Measurements from ENCODE around the gene DEGS2.

The DEGS2 gene

DNA sequence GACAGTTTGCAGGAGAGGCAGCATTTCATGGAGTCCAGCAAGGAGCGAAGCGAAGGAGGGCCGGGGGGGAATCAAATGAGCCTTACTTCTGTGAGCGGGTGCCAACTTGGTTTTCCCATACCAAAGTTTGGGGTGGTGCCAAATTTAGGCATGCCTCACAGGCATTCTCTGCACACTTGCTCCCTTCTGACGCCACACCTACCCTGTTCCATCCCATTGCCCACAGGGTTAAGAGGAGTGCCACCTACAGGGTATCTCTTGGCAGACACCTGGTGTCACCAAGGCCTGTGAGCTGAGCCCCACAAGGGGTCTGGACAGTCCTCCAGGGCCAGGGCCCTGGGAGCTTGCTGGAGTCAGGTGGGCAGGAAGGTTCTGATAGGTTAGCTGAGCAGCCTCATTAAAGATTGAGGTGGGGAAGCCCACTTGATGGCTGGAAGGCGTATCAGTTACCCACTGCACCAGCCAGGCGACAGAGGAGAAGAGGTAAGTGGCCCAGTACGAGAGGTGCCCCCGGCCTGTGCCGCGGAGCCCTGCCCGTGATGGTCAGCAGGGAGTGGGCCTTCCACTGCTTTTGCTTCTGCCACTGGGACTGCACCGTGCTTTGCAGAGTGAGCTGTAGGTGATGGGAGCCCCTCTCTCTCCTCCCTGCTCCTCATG is 45.2 kb downstream of the DEGS2 start:
- no peak for DNase-seq (ENCODE audit: low spot score)

DNA sequence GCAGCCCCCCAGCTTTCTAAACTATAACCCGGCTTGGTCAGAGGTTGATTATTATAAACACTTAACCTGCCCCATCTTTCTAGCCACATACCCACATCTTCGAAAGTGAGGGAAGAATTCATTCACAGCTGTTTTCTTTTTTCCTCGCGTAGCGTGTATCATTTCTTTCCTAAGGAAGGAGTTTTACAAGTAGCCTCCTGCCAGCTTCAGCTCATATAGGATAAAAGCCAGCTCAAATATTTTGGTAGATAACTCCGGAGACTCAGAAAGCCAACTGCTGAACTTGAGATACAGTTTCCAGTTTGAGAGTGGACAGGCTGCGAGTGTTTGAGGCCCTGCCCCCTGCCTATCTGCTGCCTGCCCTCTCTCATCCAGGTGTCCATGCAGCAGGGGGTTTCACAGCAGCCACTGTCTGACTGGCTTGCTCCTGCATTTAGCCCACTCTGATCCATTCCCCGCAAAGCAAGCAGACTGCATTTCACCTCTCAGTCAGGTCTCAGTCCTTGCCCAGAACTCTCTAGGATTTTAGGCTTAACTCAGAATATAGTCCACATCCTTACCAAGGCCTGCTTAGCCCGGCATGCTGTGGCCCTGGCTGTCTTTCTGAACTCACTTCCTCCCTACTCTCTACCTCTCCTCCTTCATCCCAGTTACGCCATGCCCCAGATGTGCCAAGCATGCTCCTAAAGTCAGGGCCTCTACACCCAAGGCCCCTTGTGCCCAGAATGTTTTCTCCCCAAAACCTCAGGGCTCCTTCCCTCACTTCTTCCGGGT is 47.3 kb downstream of the DEGS2 start:
- DNase-seq (ENCODE audit: low spot score), result no peak

DNA sequence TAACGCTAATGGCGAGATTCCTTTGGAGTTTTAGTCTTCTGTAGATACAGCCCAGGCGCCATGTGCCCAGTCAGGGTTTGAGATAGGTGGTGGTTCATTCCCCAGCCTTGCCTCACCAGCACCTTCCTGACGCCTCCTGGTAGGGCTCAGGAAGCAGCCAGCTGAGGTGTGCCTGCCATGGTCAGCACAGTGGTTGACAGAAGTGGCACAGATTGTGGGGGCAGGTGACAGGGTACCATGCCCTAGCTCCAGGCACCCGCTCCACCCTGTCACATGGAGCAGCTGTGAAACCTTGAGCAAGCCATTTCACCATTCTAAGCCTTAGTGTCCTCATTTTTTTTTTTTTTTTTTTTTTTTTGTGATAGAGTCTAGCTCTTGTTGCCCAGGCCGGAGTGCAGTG is 48.6 kb downstream of the DEGS2 start:
- DNase-seq (ENCODE audit: low spot score), result no peak

DNA sequence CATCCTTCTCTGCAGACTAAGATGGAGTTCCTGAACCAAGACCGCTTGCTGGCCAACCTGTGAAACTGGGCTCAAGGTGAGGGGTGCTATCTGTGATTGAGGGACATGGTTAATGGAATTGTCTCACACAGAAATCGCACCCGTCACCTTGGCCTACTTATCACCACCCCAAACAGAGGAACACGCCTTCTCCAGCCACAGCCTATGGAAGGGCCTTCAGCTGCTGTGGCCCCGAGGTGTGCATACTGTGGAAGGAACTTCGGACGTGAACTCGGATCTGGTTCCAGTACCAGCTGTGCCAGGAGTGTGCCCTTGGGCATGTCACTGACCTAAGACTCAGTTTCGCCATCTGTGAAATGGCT is 49.9 kb downstream of the DEGS2 start:
- DNase-seq (ENCODE audit: low spot score), result no peak

DNA sequence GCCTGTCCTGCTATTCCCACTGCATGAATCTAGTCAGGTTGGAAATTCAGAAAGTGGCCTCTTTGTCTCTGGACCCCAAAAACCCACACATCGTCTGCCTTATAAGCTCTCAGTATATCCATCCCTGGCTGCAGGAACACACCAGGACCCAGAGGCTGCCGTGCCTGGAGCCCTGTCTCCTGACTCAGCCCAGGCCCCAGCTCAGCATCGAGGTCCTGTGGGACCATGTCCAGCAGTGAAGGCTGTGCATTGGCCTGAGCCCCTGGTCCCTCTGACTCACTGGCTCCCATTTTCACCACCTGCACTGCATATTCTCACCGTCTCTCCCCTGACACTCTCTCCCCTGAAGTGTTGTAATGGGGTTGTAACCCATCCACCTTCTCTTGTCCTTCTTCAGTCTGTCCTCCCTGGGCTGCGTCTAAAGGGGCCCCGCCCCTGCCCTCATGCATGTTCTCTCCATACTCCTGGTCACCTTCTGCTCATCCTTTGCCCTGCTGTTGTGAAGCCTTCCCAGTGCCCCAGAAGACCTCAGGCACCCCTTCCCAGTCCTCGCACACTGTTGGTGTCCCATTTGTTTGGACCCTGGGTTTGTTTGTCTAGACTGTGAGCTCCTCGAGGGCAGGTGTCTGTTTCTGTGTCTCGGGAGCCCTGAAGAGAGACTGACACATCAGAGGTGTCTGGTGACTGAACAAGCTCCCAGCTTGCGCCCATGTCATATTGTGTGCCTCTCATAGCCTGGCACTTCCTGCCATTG is 50.4 kb downstream of the DEGS2 start:
- no peak for DNase-seq (ENCODE audit: low spot score)

DNA sequence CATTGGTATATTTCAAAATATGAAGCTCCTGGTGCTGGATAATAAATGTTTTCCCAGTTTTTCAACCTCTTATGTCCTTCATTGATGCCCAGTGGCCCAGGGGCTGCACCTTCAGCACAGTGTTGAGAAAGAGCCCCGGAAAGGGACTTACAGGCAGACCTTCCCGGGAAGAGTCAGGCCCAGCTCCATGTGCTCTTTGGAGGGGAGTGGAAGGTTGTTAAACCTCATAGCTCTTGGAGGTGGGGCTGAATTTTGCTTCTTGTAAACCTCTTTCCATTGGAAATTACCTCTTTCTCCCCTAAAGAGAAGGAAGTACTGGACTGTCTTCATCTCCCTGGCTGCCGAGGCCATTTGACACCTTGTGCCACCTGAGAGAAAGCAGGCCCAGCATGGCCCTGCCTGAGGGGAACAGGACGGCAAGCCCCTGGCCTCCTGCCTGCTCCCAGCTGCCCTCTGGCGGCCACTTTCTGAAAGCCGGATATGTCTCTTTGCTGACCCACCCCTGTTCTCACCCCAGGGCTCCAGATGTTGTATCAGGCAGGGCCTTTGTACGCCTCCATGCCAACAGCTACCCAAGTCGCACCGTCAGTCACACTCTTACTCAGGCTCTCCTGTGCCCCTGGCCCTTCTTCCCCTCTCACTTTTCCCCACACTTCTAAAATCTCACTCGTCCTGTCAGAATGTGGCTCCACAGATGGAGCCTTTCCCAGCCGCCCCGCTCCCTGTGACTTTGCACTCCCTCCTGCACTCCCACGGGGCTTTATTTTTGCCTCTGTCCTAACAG is 51.2 kb downstream of the DEGS2 start:
- DNase-seq (ENCODE audit: low spot score), result peak; percentile 93

DNA sequence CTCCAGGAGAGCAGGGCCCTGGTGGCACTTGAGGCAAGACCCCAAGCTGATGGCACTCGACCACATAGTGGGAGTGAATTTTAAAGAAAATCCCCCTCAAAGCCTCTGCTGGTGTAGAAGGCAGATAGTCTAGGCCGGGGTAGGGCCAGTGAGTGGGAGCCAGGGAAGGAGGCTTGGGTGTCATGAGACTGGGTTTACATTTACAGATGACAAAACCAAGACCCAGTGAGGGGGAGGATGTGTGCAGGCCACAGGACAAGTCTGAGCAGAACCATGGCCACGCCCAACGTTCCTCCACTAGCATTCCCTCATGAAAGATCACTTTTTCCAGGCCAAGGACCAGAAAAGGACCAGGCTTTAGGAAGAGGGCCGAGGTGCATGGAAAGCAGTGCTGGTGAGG is 52.2 kb downstream of the DEGS2 start:
- DNase-seq (ENCODE audit: low spot score), result no peak

DNA sequence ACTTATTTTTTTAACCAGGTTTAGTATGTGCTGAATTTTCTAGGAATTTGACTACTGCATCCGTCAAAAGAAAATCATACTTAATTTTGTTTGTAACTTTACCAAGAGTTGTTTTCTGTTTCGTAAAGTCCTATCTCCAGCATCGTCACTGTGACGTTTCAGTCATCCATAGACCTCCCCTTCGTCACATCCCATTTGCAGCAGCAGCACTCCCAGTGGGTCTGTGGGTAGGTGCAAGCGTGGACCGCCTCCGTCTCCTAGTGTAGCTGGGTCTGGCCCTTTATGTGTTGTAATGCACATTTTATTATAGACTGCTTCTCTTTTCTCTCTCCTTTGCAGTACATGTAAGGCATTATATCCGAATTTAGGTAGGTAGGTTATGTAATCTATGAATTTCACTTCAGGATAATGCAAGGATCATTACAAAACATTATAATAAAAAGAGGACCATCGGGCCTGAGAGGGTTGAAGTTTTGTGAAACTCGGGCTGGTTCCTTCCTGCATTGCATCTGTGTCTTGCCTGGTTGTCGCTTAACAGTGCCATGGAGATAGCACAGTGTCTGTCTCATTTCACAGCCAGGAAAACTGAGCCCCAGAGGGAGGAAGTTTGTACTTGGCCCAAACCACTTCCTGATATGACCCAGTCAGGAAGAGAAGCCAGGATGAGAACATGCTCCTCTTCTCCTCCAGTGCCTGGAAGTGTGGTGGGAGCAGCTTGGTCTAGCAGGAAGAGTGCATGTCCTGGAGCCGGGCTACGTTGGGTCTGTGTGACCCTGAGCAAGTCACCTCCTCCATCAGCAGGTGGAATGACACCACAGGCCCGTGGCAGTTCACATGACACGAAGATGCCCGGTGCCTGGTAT is 53.0 kb downstream of the DEGS2 start:
- DNase-seq (ENCODE audit: low spot score), result no peak

DNA sequence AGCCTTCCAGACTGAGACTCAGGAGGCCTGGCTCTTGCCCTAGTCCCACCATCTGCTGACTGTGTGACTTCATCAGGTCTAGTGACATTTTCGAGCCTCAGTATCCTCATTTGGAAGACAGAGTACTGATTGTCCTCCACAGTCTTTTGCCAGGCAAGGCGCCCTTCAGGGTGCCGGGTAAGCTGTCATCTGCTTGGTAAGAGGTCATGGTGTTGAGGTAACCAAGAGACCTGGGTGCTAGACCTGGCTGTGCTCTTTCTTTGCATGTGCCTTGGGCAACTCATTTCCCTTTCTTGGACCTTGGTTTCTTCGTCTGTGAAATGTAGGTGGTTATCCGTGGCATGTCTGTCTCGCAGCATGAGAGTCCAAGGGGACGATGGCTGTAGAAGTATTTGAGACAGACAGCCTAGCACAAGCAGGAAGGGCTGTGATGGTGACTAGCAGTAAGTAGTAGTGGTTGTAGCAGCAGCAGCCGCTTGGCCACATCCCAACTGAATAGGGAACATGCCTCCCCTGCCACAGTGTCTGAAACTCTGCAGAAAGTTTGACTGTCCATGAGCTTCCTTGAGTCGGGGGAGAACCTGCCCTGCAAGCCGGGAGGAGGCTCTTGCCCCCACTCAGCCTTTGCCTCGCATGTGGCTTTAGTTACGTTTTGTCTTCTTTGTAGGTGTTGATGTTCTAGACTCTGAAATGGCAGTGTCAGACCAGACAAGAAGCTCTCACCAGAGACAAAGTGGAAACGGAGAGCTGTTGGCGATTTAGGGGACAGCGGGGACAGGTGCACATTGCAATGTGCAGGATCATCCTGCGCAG is 53.9 kb downstream of the DEGS2 start:
- no peak for DNase-seq (ENCODE audit: low spot score)

DNA sequence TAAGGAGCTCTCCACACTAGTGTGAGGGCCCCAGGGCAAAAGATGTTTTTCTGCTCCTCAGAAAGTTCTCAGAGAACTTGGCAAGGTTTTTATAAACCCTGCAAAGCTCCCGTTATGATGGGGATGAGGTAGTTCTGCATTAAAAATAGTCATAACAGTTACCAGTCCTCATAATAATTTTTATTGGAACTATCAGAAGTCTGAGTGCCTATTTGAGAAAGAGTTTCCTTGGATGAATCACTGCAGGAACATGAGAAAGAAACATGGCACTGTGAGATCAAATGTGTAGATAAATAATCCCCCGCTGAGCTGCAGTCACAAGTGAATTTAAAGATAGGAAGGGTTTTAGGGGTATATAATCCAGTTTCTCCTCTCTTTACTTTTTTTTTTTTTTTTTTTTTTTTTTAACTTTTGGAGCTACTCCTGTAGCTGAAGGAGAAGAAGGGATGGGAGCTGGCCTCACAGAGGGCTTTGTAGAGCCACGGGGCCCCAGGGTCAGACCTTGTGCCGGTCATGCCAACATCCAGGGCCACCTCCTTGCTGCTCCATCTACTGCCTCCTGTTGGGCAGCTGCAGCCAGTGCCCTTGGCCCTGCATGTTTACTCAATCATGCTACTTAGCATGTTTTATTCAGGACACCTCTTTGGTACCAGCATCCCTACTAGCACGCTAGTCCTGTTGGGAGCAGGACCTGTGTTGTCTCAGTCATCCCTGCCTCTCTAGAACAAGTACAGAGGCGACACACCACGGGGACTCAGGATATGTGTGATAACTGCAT is 54.7 kb downstream of the DEGS2 start:
- no peak for DNase-seq (ENCODE audit: low spot score)

DNA sequence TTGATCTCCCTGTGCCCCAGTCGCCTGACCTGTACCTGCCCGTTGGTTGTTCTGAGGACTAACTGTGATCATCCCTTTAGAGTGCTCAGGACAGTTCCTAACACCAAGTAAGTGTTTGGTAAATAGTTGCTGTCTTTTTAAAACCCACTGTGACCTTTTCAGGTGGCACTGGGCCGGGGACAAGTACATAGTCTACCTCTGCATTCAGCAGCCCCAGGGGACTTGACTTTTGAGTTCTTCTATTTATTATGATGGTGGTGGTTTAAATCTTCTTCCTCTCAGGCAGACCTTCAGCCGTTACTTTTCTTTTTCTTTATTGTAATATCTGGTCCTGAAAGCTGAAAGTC is 55.5 kb downstream of the DEGS2 start:
- DNase-seq (ENCODE audit: low spot score), result no peak

DNA sequence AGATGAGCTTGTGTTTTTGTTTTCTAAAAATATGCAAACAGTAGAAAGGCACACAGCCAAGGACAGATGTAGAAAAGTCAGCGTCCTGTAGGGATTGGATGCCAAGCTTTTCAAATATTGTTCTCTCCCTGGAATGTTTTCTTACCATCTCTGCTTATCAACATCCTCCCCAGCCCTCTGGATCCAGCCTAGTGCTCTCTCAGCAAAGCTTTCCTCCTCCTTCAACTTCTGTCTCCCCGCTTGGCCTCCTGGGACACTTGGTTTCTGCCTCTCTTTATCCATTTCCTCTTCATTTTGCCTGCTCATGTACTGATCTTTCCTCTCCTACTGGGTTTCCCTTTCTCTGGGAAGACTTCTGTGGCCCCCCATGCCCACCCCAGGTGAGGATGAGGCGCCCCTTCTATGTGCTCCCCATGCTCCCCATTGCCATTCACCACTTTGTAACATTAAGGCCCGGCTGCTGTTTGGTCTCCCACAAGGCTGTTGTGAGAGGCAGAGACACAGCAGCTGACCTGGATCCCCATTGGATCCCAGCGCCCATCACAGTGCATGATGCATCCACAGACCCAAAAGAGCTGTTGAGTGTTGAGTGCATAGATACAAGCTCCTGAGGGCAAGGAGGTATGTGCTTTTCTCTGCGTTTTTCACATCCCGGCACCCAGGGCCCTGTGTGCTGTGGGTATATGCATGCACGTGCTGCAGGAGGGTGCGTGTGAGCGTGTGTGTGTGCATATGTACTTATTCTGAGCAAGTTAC is 56.0 kb downstream of the DEGS2 start:
- no peak for DNase-seq (ENCODE audit: low spot score)

DNA sequence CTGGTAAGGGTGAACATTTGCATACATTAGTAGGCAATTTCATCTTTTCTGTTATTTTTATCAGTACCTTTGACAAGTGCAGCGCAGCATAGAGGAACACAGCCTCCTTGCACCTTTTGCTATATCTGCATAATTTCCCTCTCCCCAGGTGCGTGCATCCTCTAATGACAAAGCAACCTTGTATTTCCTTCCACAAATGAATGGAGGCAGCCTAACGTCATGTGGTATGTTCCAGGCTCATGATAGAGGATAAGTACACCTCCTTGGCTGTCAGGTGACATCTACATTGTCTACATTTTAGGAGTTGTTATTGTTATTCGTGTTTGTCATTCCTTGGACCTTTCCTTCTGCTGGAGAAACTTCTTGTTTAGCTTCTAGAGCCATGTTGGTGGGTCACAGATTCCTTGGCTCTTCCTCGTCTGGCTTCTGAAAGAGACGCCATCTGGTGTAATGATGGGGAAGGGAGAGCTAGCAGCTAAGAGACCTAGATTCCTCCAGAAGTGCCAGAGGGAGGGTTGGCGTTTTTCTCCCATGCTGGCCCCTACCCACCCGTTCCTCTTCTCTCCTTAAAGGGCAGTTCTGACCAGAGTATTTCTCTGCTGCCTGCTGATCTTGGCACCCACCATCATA is 57.2 kb downstream of the DEGS2 start:
- no peak for DNase-seq (ENCODE audit: low spot score)

DNA sequence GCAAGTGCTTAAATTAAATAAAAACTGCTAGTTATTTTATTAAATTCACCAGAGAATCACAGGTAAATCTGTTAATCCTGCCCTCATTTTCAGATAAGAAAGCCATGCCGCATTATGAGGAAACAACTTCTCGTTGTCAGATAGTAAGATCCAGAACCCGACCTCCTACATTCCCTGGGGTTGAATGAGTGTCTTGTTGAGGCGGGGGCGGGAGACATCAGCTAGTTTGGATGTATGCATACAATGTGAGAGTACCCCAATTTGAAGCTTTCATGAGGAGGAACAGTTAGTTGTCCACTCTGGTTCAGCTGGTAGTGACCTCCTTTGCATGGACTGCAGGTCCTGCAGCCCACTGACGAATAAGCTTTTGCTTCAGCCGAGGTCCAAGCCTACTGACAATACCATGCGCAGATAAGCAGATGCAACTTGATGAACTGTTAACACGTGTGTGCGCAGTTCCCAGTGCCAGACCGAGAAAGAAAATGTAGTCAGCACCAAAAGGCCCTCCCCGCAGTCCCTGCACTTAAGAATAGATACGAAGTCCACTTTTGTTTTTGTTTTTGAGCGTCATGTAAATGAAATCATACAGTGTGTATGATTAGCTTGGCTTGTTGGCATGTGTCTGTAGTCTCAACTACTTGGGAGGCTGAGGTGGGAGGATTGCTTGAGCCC is 59.3 kb downstream of the DEGS2 start:
- no peak for DNase-seq (ENCODE audit: low spot score)

DNA sequence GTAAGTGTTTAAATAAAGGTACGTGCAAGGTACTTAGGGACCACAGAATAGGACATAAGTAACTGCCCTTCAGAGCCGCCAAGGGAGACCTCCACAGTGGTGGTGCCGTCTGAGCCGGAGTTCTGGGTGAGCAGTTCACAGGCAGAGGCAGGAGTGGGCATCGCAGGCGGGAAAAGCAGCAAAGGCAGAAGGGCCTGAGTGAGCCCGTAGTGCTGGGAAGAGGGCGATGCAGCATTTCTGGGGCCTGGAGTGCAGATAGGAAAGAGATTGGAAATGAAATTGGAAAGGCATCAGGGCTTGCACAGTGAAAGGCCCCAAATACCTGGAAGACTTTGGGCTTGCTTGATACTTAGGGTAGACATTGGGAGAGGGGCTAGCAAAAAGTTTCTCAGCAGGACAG is 61.3 kb downstream of the DEGS2 start:
- DNase-seq (ENCODE audit: low spot score), result no peak

DNA sequence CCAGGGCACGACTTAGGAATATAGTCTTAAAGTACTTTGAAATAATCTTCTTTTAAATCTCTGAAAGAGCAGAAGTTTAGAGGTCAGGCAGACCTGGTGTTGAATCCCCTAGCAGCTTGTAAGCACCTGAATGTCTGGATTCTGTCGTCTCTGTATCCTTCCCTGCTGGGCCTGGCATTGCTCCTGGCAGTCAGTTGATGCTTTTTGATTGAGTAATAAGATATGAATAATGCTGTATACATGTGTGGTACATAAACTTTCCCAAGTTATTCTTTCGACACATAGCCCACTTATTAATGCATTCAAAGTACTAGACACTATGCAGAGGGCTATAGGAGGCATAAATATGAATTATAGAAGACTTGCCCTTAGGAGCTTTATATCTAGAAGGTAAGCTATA is 62.8 kb downstream of the DEGS2 start:
- no peak for DNase-seq (ENCODE audit: low spot score)

Measured in iPS-NIHi11 (cell line).